ENCODE measurements around the gene GSN. TPM values are rescaled to one million over a fixed set of nuclear protein-coding genes. Genes with fewer than 3 reads are reported as not detected.

GSN gene
- total and polyA plus RNA-seq, 2 of the 8 experiments (the other 6 are each of a cell fraction or from before 2014, with no cell fraction given), result 52.3 to 94.5 TPM

- TF ChIP-seq CHD7 (IDR thresholded peaks at IDR 0.05; ENCODE audit: insufficient replicate concordance, low read length), result no peak
- no peak for TF ChIP-seq BACH1 (IDR thresholded peaks at IDR 0.05; ENCODE audit: low read length)
- no peak for TF ChIP-seq SP2 (IDR thresholded peaks at IDR 0.05; ENCODE audit: low read length)
- TF ChIP-seq CHD1 (IDR thresholded peaks at IDR 0.05; ENCODE audit: low read depth, low read length), result no peak
- no peak for TF ChIP-seq GABPA (IDR thresholded peaks at IDR 0.05; ENCODE audit: borderline replicate concordance, insufficient read depth, low read length)
- no peak for TF ChIP-seq CBX8 (IDR thresholded peaks at IDR 0.05; ENCODE audit: borderline replicate concordance, low read depth, low read length)
- TF ChIP-seq SIX5 (IDR thresholded peaks at IDR 0.05; ENCODE audit: low read depth, low read length), result no peak
- no peak for TF ChIP-seq NANOG (IDR thresholded peaks at IDR 0.05; ENCODE audit: insufficient read depth, low read depth, low read length, poor library complexity, severe bottlenecking)
- no peak for TF ChIP-seq E2F6 (IDR thresholded peaks at IDR 0.05)
- no peak for TF ChIP-seq TBP (IDR thresholded peaks at IDR 0.05; ENCODE audit: low read depth, low read length)
- TF ChIP-seq EZH2 (IDR thresholded peaks at IDR 0.05; ENCODE audit: low read depth, low read length, severe bottlenecking), result no peak
Measured at GRCh38 chr9:121307976-121308375, 40.0 kb downstream of the GSN start (continued).

Data from H1 (cell line).